ENCODE data around the gene MAN2C1. TPM values are rescaled to one million over a fixed set of nuclear protein-coding genes. Genes with fewer than 3 reads are reported as not detected.

Gene MAN2C1
- total and polyA plus RNA-seq, 9 of the 15 experiments (the other 6 are each of a cell fraction or from before 2014, with no cell fraction given) = 2.0 to 141 (median 39.9) TPM

- H4K20me1 ChIP-seq (replicated peaks; ENCODE audit: control insufficient read depth, insufficient read depth, low read length) = peaks cover 10% of the 10 kb centered on the region
- H3K9me1 ChIP-seq (ENCODE audit: control insufficient read depth, insufficient read depth, low read length) = peaks cover 4% of the 10 kb centered on the region
- ChIA-PET CTCF (ENCODE audit: low intra/inter-chr PET ratio) (no interaction called here), POLR2A (interaction anchor here (1.1 kb wide), 1 partner anchor 12 kb away, joined by 3 read pairs; no protein-coding TSS in a partner anchor)
- FAIRE-seq = no peak
- in situ Hi-C loops (cut with MboI) = no loop called here
- H3K4me3 ChIP-seq = no peak overlapping the region
- DNase-seq (ENCODE audit: extremely low read depth in 1 of 4, low spot score in 3 of 4) = no peak
- no peaks in the 10 kb centered on the region for H3K9me3 ChIP-seq (replicated peaks; ENCODE audit: control insufficient read depth, insufficient read depth, low read depth, low read length)
- peaks cover 77% of the 10 kb centered on the region for H3K36me3 ChIP-seq (ENCODE audit: control insufficient read depth, insufficient read depth, low read length)
- peaks cover 25% of the 10 kb centered on the region for H3K79me2 ChIP-seq (ENCODE audit: control insufficient read depth, insufficient read depth, low read length)
- no peaks in the 10 kb centered on the region for H3K27me3 ChIP-seq (ENCODE audit: control insufficient read depth in 2 of 2, insufficient read depth in 2 of 2, low read length in 2 of 2)
- H2AFZ ChIP-seq (ENCODE audit: low read depth, low read length) = no peak overlapping the region
- BruUV-seq (replicated peaks) = no TSS peak
- no peak overlapping the region for H3K4me2 ChIP-seq (ENCODE audit: insufficient read depth, low read length)
- TF ChIP-seq RREB1 (CRISPR knock-in tag; IDR thresholded peaks at IDR 0.05) (no peak), E2F8 (IDR thresholded peaks at IDR 0.05; ENCODE audit: low read depth, partially characterized antibody) (no peak), ZNF609 (CRISPR knock-in tag; IDR thresholded peaks at IDR 0.05; ENCODE audit: borderline replicate concordance) (no peak), GATAD2A (IDR thresholded peaks at IDR 0.05) (no peak), DLX4 (CRISPR knock-in tag; IDR thresholded peaks at IDR 0.05) (no peak)
- no peak for ATAC-seq
- WGBS (ENCODE audit: insufficient coverage, low coverage, missing lambda C conversion rate) = 90% methylated on average over 11 of the region's 11 CpGs
- H3K27ac ChIP-seq (ENCODE audit: extremely low read depth, low read depth, low read length) = no peak overlapping the region
- intact Hi-C loops (cut with micrococcal nuclease) = no loop called here
- peaks cover 11 to 14% of the 10 kb centered on the region in 2 experiments; a peak in 4 of 5 replicates for H3K4me1 ChIP-seq (replicated peaks in 1 of 2; ENCODE audit: control insufficient read depth in 2 of 2, insufficient read depth in 2 of 2, low read length in 2 of 2)
- no peak overlapping the region for H3K9ac ChIP-seq (ENCODE audit: insufficient read depth in 1 of 2, low read depth in 2 of 2, low read length in 2 of 2)
Observed at GRCh38 chr15:75371901-75372688, 3.7 kb upstream of the MAN2C1 start.
